ENCODE results near the gene ARID1B. TPM values are rescaled to one million over a fixed set of nuclear protein-coding genes. Genes with fewer than 3 reads are reported as not detected.

Gene ARID1B
- total and polyA plus RNA-seq, 12 donors: 13.3 to 85.6 (median 50.9) TPM

GRCh38 chr6:157168471-157168870 is 391.3 kb downstream of the ARID1B start:
- Histone ChIP-seq H3K4me1 (replicated peaks in 1 of 2) (peaks cover 0 to 13% of the 10 kb centered on the region in 2 donors), H3K27ac (no peak overlapping the region), H3K27me3 (no peaks in the 10 kb centered on the region), H3K4me3 (no peak overlapping the region), H3K36me3 (replicated peaks in 1 of 2) (no peaks in the 10 kb centered on the region), H3K9me3 (replicated peaks in 1 of 3) (no peaks in the 10 kb centered on the region)
- 89 to 97% (median 92%) methylated on average over 6 of the region's 6 CpGs for WGBS, 4 donors
- no peak for DNase-seq
- TF ChIP-seq POLR2A (IDR thresholded peaks at IDR 0.05): no peak
- TF ChIP-seq, protein P1, sequence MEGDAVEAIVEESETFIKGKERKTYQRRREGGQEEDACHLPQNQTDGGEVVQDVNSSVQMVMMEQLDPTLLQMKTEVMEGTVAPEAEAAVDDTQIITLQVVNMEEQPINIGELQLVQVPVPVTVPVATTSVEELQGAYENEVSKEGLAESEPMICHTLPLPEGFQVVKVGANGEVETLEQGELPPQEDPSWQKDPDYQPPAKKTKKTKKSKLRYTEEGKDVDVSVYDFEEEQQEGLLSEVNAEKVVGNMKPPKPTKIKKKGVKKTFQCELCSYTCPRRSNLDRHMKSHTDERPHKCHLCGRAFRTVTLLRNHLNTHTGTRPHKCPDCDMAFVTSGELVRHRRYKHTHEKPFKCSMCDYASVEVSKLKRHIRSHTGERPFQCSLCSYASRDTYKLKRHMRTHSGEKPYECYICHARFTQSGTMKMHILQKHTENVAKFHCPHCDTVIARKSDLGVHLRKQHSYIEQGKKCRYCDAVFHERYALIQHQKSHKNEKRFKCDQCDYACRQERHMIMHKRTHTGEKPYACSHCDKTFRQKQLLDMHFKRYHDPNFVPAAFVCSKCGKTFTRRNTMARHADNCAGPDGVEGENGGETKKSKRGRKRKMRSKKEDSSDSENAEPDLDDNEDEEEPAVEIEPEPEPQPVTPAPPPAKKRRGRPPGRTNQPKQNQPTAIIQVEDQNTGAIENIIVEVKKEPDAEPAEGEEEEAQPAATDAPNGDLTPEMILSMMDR (IDR thresholded peaks at IDR 0.05): no peak
- intact Hi-C loops (cut with DNase I): no loop called here

DNA sequence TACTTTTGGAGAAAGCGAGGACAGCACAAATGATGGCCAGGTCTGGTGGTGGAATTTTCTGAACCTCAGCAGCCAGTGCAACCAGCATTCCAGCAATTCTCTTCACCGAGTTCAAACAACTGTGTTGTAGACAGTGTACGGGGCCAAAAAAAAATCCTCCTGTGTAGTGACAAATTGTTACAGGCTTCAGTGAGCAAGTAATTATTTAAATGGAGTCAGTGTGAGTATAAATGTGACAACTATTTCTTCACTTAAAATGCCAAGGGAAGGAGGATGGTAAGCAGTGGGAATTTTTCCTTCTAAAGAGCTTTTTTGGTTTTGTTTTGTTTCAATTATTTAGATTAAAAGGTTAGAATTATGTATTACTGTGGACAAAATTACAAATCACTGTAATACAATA is 392.0 kb downstream of the ARID1B start:
- no peak for DNase-seq
- 81 to 92% (median 92%) methylated on average over 3 of the region's 3 CpGs for WGBS, 4 donors
- TF ChIP-seq, protein P1 (IDR thresholded peaks at IDR 0.05): no peak
- TF ChIP-seq POLR2A (IDR thresholded peaks at IDR 0.05): no peak
- intact Hi-C loops (cut with DNase I): no loop called here
- Histone ChIP-seq H3K27me3 (no peaks in the 10 kb centered on the region), H3K4me1 (replicated peaks in 1 of 2) (peaks cover 0 to 13% of the 10 kb centered on the region in 2 donors), H3K27ac (peak overlapping the region in 1 of 5 donors; percentile 18), H3K9me3 (replicated peaks in 1 of 3) (no peaks in the 10 kb centered on the region), H3K36me3 (replicated peaks in 1 of 2) (no peaks in the 10 kb centered on the region), H3K4me3 (no peak overlapping the region)

DNA sequence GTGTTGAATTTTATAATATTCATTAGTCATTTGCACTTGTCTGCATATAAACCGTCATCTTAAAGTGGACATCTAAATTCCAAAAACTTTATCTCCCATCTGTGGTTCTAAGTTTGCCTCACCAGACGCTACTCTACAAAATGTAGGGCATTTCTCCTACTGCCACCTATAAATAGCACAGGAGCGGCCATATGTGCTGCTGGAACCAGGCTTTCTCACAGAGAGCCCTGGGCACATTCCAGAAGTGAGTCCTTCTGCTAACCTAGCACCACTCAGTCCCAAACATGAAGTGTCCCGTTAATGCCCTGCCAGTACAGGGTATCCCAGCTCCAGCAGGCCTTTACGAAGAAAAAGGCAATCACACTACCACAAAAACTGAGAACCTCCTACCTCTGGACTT is 392.5 kb downstream of the ARID1B start:
- Histone ChIP-seq H3K4me1 (replicated peaks in 1 of 2) (peaks cover 0 to 13% of the 10 kb centered on the region in 2 donors), H3K36me3 (replicated peaks in 1 of 2) (no peaks in the 10 kb centered on the region), H3K27ac (no peak overlapping the region), H3K4me3 (no peak overlapping the region), H3K9me3 (replicated peaks in 1 of 3) (no peaks in the 10 kb centered on the region), H3K27me3 (no peaks in the 10 kb centered on the region)
- no peak for TF ChIP-seq POLR2A (IDR thresholded peaks at IDR 0.05)
- TF ChIP-seq, protein P1 (IDR thresholded peaks at IDR 0.05): no peak
- WGBS, 4 donors: 86 to 91% (median 89%) methylated on average over 5 of the region's 5 CpGs
- DNase-seq: no peak
- intact Hi-C loops (cut with DNase I): no loop called here

DNA sequence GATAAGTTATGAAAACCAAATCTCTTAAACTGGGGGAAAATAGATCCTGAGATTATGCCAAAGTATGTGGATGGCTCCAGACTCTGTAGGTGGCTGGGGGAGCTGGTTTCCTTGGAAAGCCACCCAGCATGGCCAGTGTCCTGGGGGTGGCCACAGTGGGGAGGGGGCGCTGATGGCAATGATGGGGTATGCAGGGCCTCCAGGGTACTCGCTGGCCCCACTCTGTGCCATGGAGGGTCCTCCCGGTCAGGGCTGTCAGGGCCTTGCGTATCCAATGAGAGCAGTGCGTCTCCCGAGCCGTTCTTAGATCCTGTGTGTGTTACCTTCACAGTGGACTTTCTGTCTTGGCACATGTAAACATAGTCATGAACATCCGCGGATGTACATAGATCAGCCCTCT is 393.4 kb downstream of the ARID1B start:
- intact Hi-C loops (cut with DNase I): no loop called here
- Histone ChIP-seq H3K36me3 (replicated peaks in 1 of 2) (no peaks in the 10 kb centered on the region), H3K9me3 (replicated peaks in 1 of 3) (no peaks in the 10 kb centered on the region), H3K27ac (no peak overlapping the region), H3K4me3 (no peak overlapping the region), H3K4me1 (replicated peaks in 1 of 2) (peaks cover 0 to 13% of the 10 kb centered on the region in 2 donors), H3K27me3 (no peaks in the 10 kb centered on the region)
- no peak for DNase-seq
- TF ChIP-seq, protein P1 (IDR thresholded peaks at IDR 0.05): no peak
- no peak for TF ChIP-seq POLR2A (IDR thresholded peaks at IDR 0.05)
- 97 to 98% (median 97%) methylated on average over 7 to 9 of the region's 9 CpGs for WGBS, 4 donors

All from adrenal gland (tissue), 12 donors.